GM12878 (cell line): ENCODE data around the gene KRTAP5-10. TPM values are rescaled to one million over a fixed set of nuclear protein-coding genes. Genes with fewer than 3 reads are reported as not detected.

Experiments used
- ATAC-seq: fragments of 200-7000 bp; cut with Tn5 transposase; 3 replicates; pipeline ENCODE4 v1.9.1; 2020; ENCODE audit warnings: mild to moderate bottlenecking, moderate library complexity
- BruUV-seq: library from RNA; stranded (reverse); fragments of 400-500 nt; replicated peaks from 2 replicates; lab custom pipeline; 2021; lab: Mats Ljungman, UMichigan
- CTCF ChIA-PET: fragments of 300-600 bp; sonication (Branson Sonifier 250); formaldehyde crosslinking; extraction: SDS; loops from one replicate; lab custom pipeline; 2021; ENCODE audit warnings: inconsistent platforms; lab: Yijun Ruan, JAX
- POLR2A ChIA-PET: fragments of 350-600 bp; formaldehyde crosslinking; extraction: SDS; loops from one replicate; lab custom pipeline; 2021; ENCODE audit warnings: inconsistent platforms; lab: Charles Lee
- RAD21 ChIA-PET: fragments of 300-600 bp; sonication (Branson Sonifier 250); formaldehyde crosslinking; loops from one replicate; lab custom pipeline; 2023; ENCODE audit warnings: antibody characterized with exemption; ENCODE audit not compliant: unreplicated experiment; lab: Charles Lee
- SMC1A ChIA-PET: fragments of 300-600 bp; sonication (Branson Sonifier 250); formaldehyde crosslinking; loops from one replicate; lab custom pipeline; 2023; ENCODE audit not compliant: unreplicated experiment, uncharacterized antibody; lab: Charles Lee
- DNase-seq: peaks from one replicate; pipeline ENCODE4 v3.0.0-alpha.2; 2011; ENCODE audit warnings: low read depth, low spot score
- FAIRE-seq: peaks from 3 replicates; lab custom pipeline; 2011; peaks lifted over from hg19 to GRCh38; lab: Jason Lieb, UNC
- H2AFZ ChIP-seq: 2 replicates; pipeline ENCODE4 v1.6.0; 2011; ENCODE audit warnings: low read depth, low read length, control low read depth; ENCODE audit not compliant: control insufficient read depth
- H3K27ac ChIP-seq: 2 replicates; pipeline ENCODE4 v1.5.1; 2011; ENCODE audit warnings: control low read depth; ENCODE audit not compliant: control insufficient read depth, insufficient read depth
- H3K27me3 ChIP-seq, 2 experiments: replicated peaks in 1 of 2; 2 replicates each; pipeline versions ENCODE4 v1.6.0 to v1.6.1; 2011; ENCODE audit warnings: low read length in 1 of 2; ENCODE audit not compliant: control insufficient read depth in 2 of 2, insufficient read depth in 2 of 2
- H3K36me3 ChIP-seq, 2 experiments: 2 replicates each; pipeline ENCODE4 v1.5.1; 2011; ENCODE audit warnings: low read length in 1 of 2; ENCODE audit not compliant: control insufficient read depth in 2 of 2, insufficient read depth in 2 of 2
- H3K4me1 ChIP-seq: 2 replicates; pipeline ENCODE4 v1.6.1; 2011; ENCODE audit warnings: mild to moderate bottlenecking, low read length, moderate library complexity, mixed read lengths; ENCODE audit not compliant: control insufficient read depth, insufficient read depth
- H3K4me2 ChIP-seq: 2 replicates; pipeline ENCODE4 v1.6.0; 2011; ENCODE audit warnings: control low read depth; ENCODE audit not compliant: control insufficient read depth, insufficient read depth
- H3K4me3 ChIP-seq: fragments of 200-600 bp; sonication (generic); 2 replicates; pipeline ENCODE4 v1.5.1; 2016
- H3K79me2 ChIP-seq: 2 replicates; pipeline ENCODE4 v1.6.0; 2011; ENCODE audit warnings: low read length; ENCODE audit not compliant: control insufficient read depth, insufficient read depth
- H3K9ac ChIP-seq: 2 replicates; pipeline ENCODE4 v1.8.0; 2011; ENCODE audit warnings: low read length, control low read depth, mixed read lengths; ENCODE audit not compliant: control insufficient read depth, insufficient read depth
- H3K9me3 ChIP-seq: replicated peaks from 3 replicates; pipeline ENCODE4 v1.5.1; 2011; ENCODE audit warnings: mild to moderate bottlenecking, low read length; ENCODE audit not compliant: control insufficient read depth, insufficient read depth
- H4K20me1 ChIP-seq: 2 replicates; pipeline ENCODE4 v1.6.0; 2011; ENCODE audit not compliant: control insufficient read depth, insufficient read depth
- CBX3 ChIP-seq: fragments of 200-600 bp; sonication (generic); IDR thresholded peaks from 2 replicates; pipeline ENCODE4 v1.6.1; 2016; ENCODE audit warnings: low read depth, borderline replicate concordance
- CREM ChIP-seq: IDR thresholded peaks from 2 replicates; pipeline ENCODE4 v1.6.1; 2014; ENCODE audit warnings: antibody characterized with exemption, low read depth
- IKZF1 ChIP-seq: fragments of 450-650 bp; conservative IDR thresholded peaks from 2 replicates; pipeline ENCODE4 v1.6.1; 2017; ENCODE audit warnings: antibody characterized with exemption, mild to moderate bottlenecking
- KDM1A ChIP-seq: fragments of 200-600 bp; sonication (generic); IDR thresholded peaks from 2 replicates; pipeline ENCODE4 v1.6.1; 2016; ENCODE audit warnings: borderline replicate concordance
- MEF2A ChIP-seq: IDR thresholded peaks from 2 replicates; pipeline ENCODE4 v1.6.1; 2011; ENCODE audit warnings: low read depth, mild to moderate bottlenecking, low read length, moderate library complexity; ENCODE audit not compliant: insufficient read depth
- NFXL1 ChIP-seq: fragments of 450-650 bp; IDR thresholded peaks from 2 replicates; pipeline ENCODE4 v1.6.1; 2017; ENCODE audit warnings: antibody characterized with exemption, mild to moderate bottlenecking, borderline replicate concordance
- POU2F2 ChIP-seq: IDR thresholded peaks from 3 replicates; pipeline ENCODE4 v1.6.1; 2011; ENCODE audit warnings: low read depth, mild to moderate bottlenecking, low read length, borderline replicate concordance
- SMC3 ChIP-seq: IDR thresholded peaks from 2 replicates; pipeline ENCODE4 v1.6.1; 2011; ENCODE audit warnings: low read length, improper control_type of control experiment, borderline replicate concordance
- ZNF217 ChIP-seq: fragments of 450-650 bp; IDR thresholded peaks from 2 replicates; pipeline ENCODE4 v1.6.1; 2017; ENCODE audit warnings: antibody characterized with exemption, mild to moderate bottlenecking
- WGBS: methylation state at CpG from one replicate; pipeline ENCODE4 v1.1.6; 2016; ENCODE audit warnings: low lambda C conversion rate; ENCODE audit not compliant: insufficient replicate concordance, insufficient coverage; ENCODE audit errors: missing lambda C conversion rate; 5-methylcytosine and 5-hydroxymethylcytosine counted together
- in situ Hi-C: fragments of 300-500 bp; cut with MboI; formaldehyde crosslinking; loops from 9 replicates; pipeline ENCODE4 v1.14.3; 2018; ENCODE audit warnings: mixed read lengths
- intact Hi-C: fragments of 100-400 bp; cut with micrococcal nuclease; formaldehyde crosslinking; loops from one replicate; pipeline ENCODE4 v1.14.2; 2022; ENCODE audit not compliant: unreplicated experiment
- polyA plus RNA-seq, 11 experiments: library from polyadenylated mRNA; depleted of rRNA in 4 of 11; unstranded in 6 of 11; stranded (reverse) in 5 of 11; fragments of >200 nt; fragmentation: Nextera tagmentation in 4 of 11; fragmentation: Illumina TruSeq in 1 of 11; extraction: Ambion mirVana in 4 of 11; extraction: Trizol in 1 of 11; gene quantifications; 1 replicate in 1 of 11; 2 replicates in 10 of 11; pipeline versions ENCODE4 v1.2.1 to v1.2.3, GENCODE V29; 2011 to 2016; ENCODE audit warnings: inconsistent platforms in 2 of 11, missing spikeins in 2 of 11, low read depth in 1 of 11
- total RNA-seq, 4 experiments: library from RNA; depleted of rRNA in 3 of 4; stranded (reverse); fragments of >200 nt in 3 of 4; fragmentation: Illumina TruSeq in 1 of 4; extraction: Trizol in 1 of 4; gene quantifications; 2 replicates each; pipeline versions ENCODE4 v1.2.1 to v1.2.3, GENCODE V29; 2013 to 2021

Gene KRTAP5-10
- total and polyA plus RNA-seq, 10 of the 15 experiments (the other 5 are each of a cell fraction or from before 2014, with no cell fraction given) = 0.06 to 0.10 (median 0.06) TPM; not detected in 7

- no peaks in the 10 kb centered on the region for H3K36me3 ChIP-seq
- FAIRE-seq (no peak), ATAC-seq (no peak), DNase-seq (no peak)
- ChIA-PET CTCF (interaction anchor here (1.3 kb wide), 1 partner anchor 21 kb away, joined by 3 read pairs; no protein-coding TSS in a partner anchor), SMC1A (interaction anchor here (0.9 to 1.3 kb wide), 3 partner anchors 8 to 37 kb away, joined by 3 read pairs; no protein-coding TSS in a partner anchor), RAD21 (interaction anchor here (1.2 kb wide), 1 partner anchor 9 kb away, joined by 4 read pairs; no protein-coding TSS in a partner anchor), POLR2A (interaction anchor here (1.3 kb wide), 1 partner anchor 53 kb away, joined by 3 read pairs; no protein-coding TSS in a partner anchor)
- H3K79me2 ChIP-seq = no peaks in the 10 kb centered on the region
- no peak overlapping the region for H3K4me2 ChIP-seq
- no peak for TF ChIP-seq SMC3
- no peak for TF ChIP-seq KDM1A
- TF ChIP-seq POU2F2 = no peak
- TF ChIP-seq NFXL1 = no peak
- TF ChIP-seq IKZF1 = no peak
- TF ChIP-seq MEF2A = no peak
- no peak for TF ChIP-seq ZNF217
- TF ChIP-seq CREM = no peak
- no peak for TF ChIP-seq CBX3
- no peak overlapping the region for H3K9ac ChIP-seq
- no peaks in the 10 kb centered on the region for H3K27me3 ChIP-seq
- 76% methylated on average over 7 of the region's 7 CpGs for WGBS
- H3K4me1 ChIP-seq = peaks cover 41% of the 10 kb centered on the region
- H3K27ac ChIP-seq = no peak overlapping the region
- BruUV-seq = no TSS peak
- no peak overlapping the region for H3K4me3 ChIP-seq
- H3K9me3 ChIP-seq = peaks cover 38% of the 10 kb centered on the region
- no peaks in the 10 kb centered on the region for H4K20me1 ChIP-seq
- intact Hi-C loops (no loop called here), in situ Hi-C loops (no loop called here)
- no peak overlapping the region for H2AFZ ChIP-seq
Measured at GRCh38 chr11:71542382-71542781, 23.0 kb upstream of the KRTAP5-10 start.
